Measurements from ENCODE around the gene IL15.
A peak's percentile ranks its signal among the peaks of the same experiment; 100 is the strongest.
"Not testable (repeated sequence)": the region's sequence is repeated elsewhere in the genome, so short reads cannot be mapped to it uniquely, and the experiment has no call there.

IL15 gene

DNA sequence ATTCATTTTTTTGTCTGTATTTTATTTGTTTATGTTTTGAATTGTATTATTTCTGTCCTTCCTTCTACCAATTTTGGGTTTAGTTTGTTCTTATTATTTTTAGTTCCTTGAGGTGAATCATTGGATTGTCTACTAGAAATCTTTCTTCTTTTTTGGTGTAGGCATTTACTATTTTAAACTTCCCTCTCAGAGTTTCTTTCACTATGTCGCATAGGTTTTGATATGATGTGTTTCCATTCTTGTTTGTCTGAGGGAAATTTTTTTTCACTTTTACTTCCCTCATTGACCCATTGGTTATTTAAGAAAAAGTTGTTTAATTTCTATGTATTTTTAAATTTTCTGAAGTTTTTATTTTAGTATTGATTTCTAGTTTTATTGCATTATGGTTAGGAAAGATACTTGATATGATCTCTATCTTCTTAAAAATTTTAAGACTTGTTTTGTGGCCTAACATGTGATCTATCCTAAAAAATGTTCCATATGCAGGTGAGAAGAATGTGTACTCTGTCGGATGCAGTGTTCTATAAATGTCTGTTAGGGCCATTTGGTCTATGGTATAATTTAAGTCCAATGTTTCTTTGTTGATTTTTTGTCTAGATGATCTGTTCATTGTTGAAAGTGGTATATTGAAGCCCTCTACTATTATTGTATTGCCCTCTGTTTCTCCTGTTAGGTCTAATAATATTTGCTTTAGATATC, 68.8 kb downstream of the IL15 start:
- DNase-seq = peak in 2 of 4 experiments; percentile 38 to 44

DNA sequence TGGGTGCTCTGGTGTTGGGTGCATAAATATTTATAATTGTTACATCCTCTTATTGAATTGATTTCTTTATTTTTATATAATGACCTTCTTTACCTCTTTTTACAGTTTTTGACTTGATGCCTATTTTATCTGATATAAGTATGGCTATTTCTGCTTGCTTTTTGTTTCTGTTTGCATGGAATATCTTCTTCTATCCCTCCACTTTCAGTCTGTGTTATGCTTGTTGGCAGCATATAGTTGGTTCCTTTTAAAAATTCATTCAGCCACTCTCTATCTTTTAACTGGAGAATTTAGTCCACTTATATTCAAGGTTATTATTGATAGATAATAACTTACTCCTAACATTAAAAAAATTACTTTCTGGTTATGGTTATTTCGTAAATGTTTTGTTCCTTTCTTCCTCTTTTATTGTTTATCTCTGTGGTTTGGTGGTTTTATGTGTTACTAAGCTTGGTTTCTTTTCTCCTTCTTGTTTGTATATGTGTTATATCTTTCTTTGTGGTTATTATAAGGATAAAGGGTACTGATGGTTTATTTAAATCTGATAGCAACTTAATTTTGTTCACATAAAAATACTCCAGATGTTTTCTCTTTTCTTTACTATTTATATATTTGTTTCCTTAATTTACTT, 69.5 kb downstream of the IL15 start:
- DNase-seq = peak in 2 of 4 experiments; percentile 46 to 56

- DNase-seq = no peak
Measured at GRCh38 chr4:141706445-141706844, 70.1 kb downstream of the IL15 start.

DNA sequence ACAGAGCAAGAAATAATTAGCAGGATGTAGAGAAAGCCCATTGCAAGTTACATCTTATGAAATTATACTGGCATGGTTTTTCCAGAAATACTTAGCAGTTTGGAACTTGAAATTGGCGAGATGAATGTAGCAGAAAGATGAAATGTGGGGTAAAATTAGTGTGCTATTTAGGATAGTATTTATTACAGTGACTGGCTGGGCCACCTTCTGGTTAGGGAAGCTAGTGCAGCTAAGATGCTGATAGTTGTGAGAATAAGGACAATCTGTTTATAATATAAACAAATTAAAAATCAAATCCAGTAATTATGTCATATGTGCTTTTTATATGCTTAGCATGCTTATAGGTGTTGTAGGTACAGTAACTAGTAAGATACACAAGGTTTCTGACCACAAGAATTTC, 74.8 kb downstream of the IL15 start:
- DNase-seq = peak; percentile 16 to 59 (median 53)

DNA sequence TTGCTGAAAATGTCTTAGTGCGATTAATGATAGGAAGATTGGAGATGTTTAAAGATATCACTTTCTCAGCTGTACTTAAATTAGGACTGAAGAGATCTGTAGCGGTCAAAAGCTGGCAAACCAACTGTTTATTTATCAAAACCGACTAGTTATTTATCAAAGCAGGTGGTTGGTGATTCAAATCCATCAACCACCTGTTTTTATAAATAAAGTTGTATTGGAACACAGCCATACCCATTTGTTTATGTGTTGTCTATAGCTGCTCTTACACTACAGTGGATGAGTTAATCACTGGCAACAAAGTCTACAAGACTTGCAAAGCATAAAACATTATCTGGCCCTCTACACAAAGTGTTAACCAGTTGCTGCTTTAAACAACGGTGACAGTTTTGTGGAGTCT, 76.8 kb downstream of the IL15 start:
- no peak for DNase-seq

DNA sequence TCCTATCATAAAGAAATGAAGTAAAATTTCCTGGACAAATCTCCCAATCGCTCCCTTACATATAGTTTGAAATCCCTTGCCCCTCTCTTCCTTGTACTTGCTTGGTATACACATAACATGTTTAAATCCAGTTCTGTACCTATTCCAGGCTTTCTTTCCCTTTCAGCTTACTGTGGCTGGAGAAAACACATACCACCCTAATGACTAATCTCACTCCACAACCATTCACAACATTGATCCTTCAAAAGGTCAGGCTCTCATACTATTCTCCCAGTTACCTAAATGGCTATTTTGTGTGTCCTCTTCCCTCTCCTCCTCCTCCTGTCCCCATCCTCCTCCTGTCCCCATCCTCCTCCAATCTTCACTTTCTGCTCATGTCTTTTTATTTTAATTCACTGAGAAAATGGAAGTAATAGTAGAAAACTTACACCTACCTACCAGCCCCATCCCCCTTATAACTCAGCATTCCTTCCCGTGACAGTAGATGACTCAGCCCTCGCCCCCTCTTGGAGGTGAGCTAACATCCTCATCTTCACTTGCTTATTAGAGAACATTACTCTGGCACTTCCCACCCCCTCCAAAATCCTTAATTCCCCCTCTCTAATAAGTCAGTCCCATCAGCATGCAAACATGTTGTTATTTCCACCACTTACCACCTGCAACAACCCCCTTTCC, 77.5 kb downstream of the IL15 start:
- DNase-seq = peak in 3 of 4 experiments; percentile 19 to 29 (median 28)

DNA sequence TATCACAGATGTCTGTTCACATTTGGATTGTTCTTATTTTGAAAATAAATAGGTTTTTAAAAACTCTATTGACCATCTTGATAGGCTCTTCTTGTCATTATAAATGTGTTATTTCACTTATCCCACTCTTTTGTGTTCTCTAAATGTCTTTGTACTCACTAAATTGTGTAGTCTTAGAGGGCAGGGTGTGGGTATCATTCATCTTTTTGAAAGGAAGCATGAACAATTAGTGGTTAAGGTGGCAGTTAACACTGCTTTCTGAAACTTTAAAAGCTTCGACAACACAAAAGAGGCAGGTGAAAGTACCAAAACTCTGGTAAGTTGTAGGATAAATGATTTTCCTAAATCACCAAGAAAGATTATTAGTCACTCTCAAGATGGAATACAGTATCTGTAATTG, 83.2 kb downstream of the IL15 start:
- no peak for DNase-seq

- DNase-seq = no peak
Measured at GRCh38 chr4:141721174-141721573, 84.8 kb downstream of the IL15 start.

GRCh38 chr4:141724646-141725045, 88.3 kb downstream of the IL15 start:
- no peak for DNase-seq

DNA sequence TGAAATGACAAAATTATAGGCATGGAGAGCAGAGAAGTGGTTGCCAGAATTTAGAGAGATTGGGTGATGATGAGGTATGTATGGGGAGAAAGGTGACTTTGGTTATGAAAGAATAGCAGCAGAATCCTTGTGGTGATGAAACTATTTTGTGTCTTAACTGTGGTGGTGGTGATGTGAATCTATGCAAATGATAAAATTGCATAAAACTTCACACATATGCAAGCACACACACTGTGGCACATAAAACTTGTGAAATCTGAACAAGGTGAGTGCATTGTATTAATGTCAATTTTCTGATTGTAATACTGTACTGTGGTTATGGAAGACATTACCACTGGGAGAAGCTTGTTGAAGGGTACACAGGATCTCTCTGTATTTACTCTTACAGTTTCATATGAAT, 91.0 kb downstream of the IL15 start:
- no peak for DNase-seq

- no peak for DNase-seq
Measured at GRCh38 chr4:141730805-141731204, 94.4 kb downstream of the IL15 start.

- DNase-seq = peak in 3 of 4 experiments; percentile 10 to 48 (median 31)
Measured at GRCh38 chr4:141731481-141731880, 95.1 kb downstream of the IL15 start.

- no peak for DNase-seq
Measured at GRCh38 chr4:141739636-141740035, 103.3 kb downstream of the IL15 start.

- DNase-seq = no peak
Measured at GRCh38 chr4:141746026-141746425, 109.6 kb downstream of the IL15 start.

DNA sequence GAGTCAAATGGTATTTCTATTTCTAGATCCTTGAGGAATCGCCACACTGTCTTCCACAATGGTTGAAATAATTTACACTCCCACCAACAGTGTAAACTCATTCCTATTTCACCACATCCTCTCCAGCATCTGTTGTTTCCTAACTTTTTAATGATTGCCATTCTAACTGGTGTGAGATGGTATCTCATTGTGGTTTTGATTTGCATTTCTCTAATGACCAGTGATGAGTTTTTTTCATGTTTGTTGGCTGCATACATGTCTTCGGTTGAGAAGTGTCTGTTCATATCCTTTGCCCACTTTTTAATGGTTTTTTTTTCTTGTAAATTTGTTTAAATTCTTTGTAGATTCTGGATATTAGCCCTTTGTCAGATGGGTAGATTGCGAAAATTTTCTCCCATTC, 115.4 kb downstream of the IL15 start:
- not testable (repeated sequence) for DNase-seq

GRCh38 chr4:141757287-141757686, 120.9 kb downstream of the IL15 start:
- DNase-seq = no peak

DNA sequence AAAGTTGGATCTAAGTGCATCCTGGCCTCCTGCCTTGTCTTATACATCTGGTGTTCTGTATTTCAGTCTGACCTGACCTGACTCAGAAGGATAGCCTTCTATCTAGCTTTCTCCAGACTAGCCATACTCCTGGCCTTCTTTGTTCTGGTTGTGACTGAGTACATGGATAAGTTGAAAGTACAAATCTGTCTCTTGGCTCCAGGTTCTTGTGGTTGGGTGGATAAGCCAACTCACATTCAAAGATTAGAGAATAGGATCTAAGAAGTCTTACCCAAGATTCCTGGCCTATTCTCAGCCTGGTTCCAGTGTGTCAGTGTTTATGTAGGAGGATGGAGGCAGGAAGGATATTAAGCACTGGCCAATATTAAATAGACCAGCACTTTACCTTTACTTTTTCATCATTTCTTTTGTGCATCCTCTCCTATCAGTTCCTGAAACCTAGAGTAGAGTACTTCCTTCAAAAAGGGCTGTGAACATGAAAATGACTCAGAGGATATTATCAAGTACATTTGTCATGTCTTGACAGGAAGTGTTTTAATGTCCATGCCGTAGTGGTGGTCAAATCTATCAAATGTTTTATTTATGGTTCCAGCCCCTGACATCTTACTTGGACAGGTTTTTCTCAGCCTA, 123.5 kb downstream of the IL15 start:
- peak in 2 of 4 experiments; percentile 3 for DNase-seq

DNA sequence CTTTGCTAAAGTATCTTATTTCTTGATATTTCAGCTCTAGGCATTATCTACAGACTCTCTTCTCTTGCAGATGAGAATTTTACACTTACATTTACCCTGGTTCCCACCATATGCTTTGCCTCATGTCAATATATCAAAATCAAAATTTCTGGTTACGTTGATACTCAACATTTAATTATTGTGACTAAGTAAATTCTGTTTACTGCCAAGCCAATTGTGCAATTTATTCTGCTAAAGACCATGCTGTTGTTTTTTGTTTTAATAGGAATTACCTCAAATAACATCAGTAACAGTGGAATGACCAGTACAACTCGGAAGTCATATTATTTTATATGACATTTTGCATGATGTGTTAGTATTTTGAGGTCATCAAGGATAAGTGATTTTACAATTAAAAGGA, 125.5 kb downstream of the IL15 start:
- DNase-seq = no peak

GRCh38 chr4:141763374-141763773, 127.0 kb downstream of the IL15 start:
- DNase-seq = no peak

- no peak for DNase-seq
Measured at GRCh38 chr4:141768954-141769353, 132.6 kb downstream of the IL15 start.

DNA sequence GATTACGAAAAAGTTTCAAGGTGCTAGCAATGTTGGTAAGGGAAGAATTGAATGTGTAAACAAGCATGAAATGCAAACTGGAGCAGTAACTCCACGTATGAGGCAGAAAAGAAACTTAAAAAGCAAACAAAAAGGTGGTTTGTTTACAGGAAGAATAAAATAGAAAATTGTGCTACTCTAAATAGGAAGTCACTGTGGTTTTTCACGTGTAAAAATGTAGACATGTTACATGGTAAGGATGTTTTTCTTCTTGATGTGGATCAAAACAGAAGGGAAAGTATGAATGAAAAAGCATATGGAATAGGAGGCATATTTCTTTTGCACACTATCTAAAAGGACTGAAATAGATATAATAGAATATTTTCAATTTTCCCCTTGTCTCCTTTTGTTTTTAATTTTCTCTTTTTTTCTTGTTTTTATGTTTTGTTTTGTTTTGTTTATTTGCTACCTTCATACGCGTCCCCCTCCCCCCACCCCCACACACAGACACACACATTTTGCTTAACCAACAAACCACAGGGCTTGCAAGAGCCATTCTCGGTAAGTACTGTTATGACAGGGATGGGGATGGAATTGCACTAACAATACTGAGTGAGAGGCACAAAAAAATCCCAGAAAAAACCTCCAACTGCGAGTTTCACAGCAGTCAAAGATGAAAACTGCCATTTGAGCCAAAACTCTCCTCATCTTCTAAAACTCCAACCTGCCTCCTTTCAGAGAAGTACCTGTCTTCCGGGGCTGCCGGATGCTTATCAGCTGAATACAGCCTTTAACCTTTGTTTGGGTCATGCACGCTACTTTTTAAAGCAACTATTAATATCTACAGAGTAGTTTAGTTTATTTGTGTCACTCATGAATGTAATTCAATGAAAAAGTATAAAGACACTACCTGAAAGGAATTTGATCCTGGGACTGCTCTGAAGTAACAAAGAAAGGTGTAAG, 135.8 kb downstream of the IL15 start:
- DNase-seq = no peak

DNA sequence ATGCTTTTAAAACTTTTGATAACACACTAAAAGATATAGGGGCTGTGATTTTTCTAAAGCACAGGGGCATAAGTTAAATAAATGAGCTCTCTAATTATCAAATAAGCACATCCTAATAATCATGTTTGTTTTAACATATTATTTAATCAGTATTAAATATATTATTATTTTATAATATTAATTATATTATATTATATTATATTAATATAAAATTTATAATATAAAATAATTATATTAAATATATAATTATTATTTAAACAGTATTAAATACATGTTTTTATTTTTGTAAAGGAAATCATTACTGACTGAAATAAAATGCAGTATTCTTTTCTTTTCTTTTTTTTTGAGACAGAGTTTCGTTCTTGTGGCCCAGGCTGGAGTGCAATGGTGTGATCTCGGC, 136.5 kb downstream of the IL15 start:
- DNase-seq = no peak
